Effector memory CD4-positive, alpha-beta T cell (primary cell): Measurements from ENCODE around the gene MARCHF9.

Experiments used
- DNase-seq, 3 donors: peaks; one replicate each; pipeline ENCODE4 v3.0.0-alpha.2; 2020
- H3K27ac ChIP-seq: 2 replicates; pipeline ENCODE4 v1.7.0; 2013; ENCODE audit warnings: mild to moderate bottlenecking, low read length, moderate library complexity; ENCODE audit not compliant: insufficient read depth, poor library complexity, severe bottlenecking
- H3K27me3 ChIP-seq: replicated peaks from 2 replicates; pipeline ENCODE4 v1.7.0; 2013; ENCODE audit warnings: mild to moderate bottlenecking, low read length; ENCODE audit not compliant: insufficient read depth, control insufficient read depth, poor library complexity, severe bottlenecking
- H3K36me3 ChIP-seq: 2 replicates; pipeline ENCODE4 v1.7.0; 2013; ENCODE audit warnings: mild to moderate bottlenecking, low read length, moderate library complexity; ENCODE audit not compliant: control insufficient read depth, insufficient read depth
- H3K4me1 ChIP-seq: 2 replicates; pipeline ENCODE4 v1.7.0; 2013; ENCODE audit warnings: low read length, mild to moderate bottlenecking; ENCODE audit not compliant: control insufficient read depth, insufficient read depth, poor library complexity, severe bottlenecking
- H3K4me3 ChIP-seq: 2 replicates; pipeline ENCODE4 v1.7.0; 2013; ENCODE audit warnings: low read length, low read depth, mild to moderate bottlenecking; ENCODE audit not compliant: insufficient read depth, poor library complexity, severe bottlenecking
- H3K9me3 ChIP-seq: 2 replicates; pipeline ENCODE4 v1.7.0; 2013; ENCODE audit warnings: mild to moderate bottlenecking, low read length, moderate library complexity; ENCODE audit not compliant: control insufficient read depth

The MARCHF9 gene

DNA sequence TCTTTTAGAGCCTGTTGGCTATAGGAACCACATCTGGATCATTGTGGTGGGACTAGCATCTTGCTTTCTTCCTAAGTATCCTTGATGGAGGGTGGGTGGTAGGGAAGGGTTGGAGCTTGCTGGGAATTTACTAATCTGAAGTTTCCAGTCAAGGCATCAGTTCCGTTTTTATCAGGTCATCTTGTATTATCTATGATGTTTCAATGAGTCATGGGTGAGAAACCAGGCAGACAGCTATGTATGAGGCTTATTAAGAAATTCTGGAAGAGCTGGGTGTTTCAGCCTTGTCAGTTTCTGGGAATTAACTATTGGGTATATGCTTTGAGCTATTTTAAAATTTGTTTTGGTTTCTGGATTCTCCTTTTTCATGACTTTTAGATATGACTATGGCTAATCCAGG is 39.0 kb downstream of the MARCHF9 start:
- DNase-seq: no peak
- peaks cover 48% of the 10 kb centered on the region for H3K36me3 ChIP-seq
- no peaks in the 10 kb centered on the region for H3K4me1 ChIP-seq
- H3K9me3 ChIP-seq: no peaks in the 10 kb centered on the region
- no peaks in the 10 kb centered on the region for H3K27me3 ChIP-seq
- no peak overlapping the region for H3K27ac ChIP-seq
- H3K4me3 ChIP-seq: no peak overlapping the region

DNA sequence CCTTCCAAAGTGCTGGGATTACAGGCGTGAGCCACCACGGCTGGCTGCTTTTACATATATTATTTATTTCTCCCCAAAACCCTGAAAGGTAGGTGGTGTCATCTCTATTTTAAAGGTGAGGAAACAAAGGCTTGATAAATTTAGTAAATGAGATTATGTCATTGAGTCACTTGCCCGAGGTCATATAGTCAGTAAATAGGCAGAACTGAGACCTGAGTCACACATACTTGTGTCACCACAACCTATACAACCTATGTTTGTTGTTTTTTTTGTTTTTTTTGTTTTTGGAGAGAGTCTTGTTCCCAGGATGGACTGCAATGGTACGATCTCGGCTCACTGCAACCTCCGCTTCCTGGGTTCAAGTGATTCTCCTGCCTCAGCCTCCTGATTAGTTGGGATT is 40.5 kb downstream of the MARCHF9 start:
- Histone ChIP-seq H3K27me3 (no peaks in the 10 kb centered on the region), H3K27ac (no peak overlapping the region), H3K9me3 (no peaks in the 10 kb centered on the region), H3K4me3 (no peak overlapping the region), H3K36me3 (peaks cover 57% of the 10 kb centered on the region), H3K4me1 (no peaks in the 10 kb centered on the region)
- DNase-seq: no peak

DNA sequence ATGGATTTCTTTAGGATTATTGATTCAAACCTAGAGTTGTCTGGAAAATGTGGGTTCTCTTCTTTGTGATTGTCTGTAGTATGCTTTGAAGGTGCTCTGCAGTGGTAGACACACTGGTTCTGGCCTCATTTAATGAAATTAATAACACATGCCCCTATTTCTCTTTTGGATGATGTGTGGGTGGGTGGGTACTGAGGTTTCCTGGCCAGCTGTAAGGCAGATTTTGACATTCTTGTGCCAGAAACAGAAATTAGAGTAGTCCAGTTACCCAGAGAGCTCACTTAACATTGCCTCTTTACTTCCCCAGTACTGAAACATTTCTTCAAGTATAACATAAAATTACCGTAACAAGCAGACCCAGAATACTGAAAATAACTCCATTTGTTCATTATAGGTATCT is 42.1 kb downstream of the MARCHF9 start:
- H3K4me3 ChIP-seq: no peak overlapping the region
- no peak overlapping the region for H3K27ac ChIP-seq
- no peak for DNase-seq
- no peaks in the 10 kb centered on the region for H3K9me3 ChIP-seq
- no peaks in the 10 kb centered on the region for H3K4me1 ChIP-seq
- H3K36me3 ChIP-seq: peaks cover 63% of the 10 kb centered on the region
- no peaks in the 10 kb centered on the region for H3K27me3 ChIP-seq

DNA sequence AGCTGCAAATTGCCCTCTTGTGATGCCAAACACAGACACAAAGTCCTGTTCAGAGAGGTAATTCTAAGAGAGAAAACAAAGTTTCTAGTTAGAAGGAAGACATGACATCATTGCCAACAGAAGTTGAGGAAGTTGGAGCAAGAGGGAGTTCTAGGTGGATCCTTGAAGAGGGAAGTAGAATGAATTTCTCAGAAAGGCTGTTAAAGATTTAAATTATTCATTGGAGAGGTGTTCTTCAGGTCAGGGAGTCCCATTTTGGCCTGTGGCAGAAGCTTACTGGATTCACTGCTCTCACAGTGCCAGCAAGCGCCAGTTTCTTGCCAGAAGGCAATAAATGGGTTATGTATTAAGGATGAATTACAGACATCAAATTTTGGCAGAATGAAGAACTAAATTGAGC is 43.0 kb downstream of the MARCHF9 start:
- no peaks in the 10 kb centered on the region for H3K9me3 ChIP-seq
- H3K36me3 ChIP-seq: peaks cover 64% of the 10 kb centered on the region
- no peak overlapping the region for H3K4me3 ChIP-seq
- DNase-seq: no peak
- H3K4me1 ChIP-seq: no peaks in the 10 kb centered on the region
- no peak overlapping the region for H3K27ac ChIP-seq
- H3K27me3 ChIP-seq: no peaks in the 10 kb centered on the region

DNA sequence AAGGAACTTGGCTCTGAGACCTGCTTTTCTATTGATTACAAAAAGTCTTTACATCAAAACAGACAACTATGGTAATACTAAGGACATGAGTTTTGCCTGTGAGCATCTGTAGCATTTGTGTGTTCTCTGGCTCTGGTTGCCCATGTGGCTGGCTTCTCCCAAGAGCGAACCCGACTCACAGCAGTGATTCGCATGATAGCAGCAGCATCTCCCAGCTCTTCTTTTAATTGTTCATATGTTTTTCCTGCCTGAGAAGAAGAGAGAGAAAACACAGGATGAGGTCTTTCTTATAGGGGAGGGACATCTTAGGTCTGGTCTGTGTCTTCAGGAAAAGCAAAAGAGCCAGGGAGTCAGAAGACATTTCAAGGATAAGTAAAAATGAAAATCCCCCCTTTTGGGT is 46.1 kb downstream of the MARCHF9 start:
- Histone ChIP-seq H3K27ac (no peak overlapping the region), H3K27me3 (no peaks in the 10 kb centered on the region), H3K4me1 (no peaks in the 10 kb centered on the region), H3K9me3 (no peaks in the 10 kb centered on the region), H3K4me3 (no peak overlapping the region), H3K36me3 (peaks cover 50% of the 10 kb centered on the region)
- no peak for DNase-seq

DNA sequence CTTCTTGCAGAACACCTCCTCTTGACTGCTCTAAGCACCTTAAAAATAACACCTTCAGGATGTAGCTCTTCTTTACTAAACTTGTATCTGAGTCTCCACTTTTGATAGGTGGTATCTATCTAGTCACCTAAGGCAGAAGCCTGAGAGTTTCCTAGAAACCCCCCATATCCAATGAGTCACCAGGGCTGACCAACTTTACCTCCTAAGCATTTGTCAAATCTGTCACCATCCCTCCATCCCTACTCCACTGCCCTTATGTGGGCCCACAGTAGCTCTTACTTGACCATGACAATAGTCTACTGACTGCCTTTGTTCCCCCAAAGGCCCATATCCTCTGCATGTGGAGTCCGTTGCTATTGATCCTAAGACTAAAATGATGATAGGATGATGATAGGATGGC is 47.7 kb downstream of the MARCHF9 start:
- no peak overlapping the region for H3K4me3 ChIP-seq
- no peaks in the 10 kb centered on the region for H3K4me1 ChIP-seq
- H3K27me3 ChIP-seq: no peaks in the 10 kb centered on the region
- DNase-seq: no peak
- H3K27ac ChIP-seq: no peak overlapping the region
- no peaks in the 10 kb centered on the region for H3K9me3 ChIP-seq
- H3K36me3 ChIP-seq: peaks cover 41% of the 10 kb centered on the region

DNA sequence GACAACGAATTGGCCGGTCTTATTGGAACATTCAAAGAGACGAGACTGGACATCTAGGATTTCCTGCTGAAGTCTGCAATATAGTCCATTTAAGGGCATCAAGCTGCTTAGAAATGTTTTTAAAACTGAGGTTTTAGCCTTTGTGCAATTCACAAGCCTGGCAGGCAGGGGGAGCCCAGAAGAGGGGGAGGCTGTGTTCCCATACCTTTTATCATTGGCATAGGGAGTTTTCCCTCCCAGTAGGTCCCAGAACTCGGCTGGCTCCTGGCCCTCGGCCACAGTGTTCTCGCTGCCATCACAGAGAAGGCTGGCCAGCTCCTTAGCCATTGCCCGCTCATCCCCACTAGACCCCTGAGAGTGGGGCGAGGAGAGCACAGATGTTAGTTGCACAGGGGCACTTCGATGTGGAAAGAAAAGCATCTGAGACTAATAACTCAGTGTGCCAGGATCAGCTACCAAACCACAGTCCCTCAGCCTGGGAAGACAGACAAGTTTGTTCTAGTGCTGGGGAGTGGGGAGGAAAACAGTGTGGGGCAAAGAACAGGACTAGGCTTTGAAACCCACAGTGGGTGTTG is 48.5 kb downstream of the MARCHF9 start:
- no peaks in the 10 kb centered on the region for H3K27me3 ChIP-seq

DNA sequence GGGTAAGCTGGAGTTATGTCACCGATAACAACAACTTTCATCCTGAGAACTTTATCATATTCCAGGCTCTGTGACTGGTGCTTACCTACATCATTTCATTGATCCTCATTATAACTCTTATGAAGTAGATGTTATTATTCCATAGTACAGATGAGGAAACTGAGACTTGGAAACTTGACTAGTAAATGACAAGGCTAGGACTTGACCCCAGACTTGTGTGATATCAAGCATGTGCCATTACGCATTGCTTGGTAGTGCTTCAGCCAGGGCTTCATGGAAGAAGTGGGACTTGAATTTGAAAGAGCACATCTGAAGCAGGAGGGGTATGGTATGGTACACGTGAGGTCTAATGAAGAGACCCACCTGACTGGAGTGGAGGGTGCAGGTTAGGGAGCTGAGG is 51.8 kb downstream of the MARCHF9 start:
- no peak for DNase-seq
- Histone ChIP-seq H3K27ac (no peak overlapping the region), H3K27me3 (no peaks in the 10 kb centered on the region), H3K4me1 (no peaks in the 10 kb centered on the region), H3K4me3 (no peak overlapping the region), H3K36me3 (peaks cover 39% of the 10 kb centered on the region), H3K9me3 (no peaks in the 10 kb centered on the region)

More for the DNA sequence above, 48.5 kb downstream of the MARCHF9 start:
- Histone ChIP-seq H3K4me1 (no peaks in the 10 kb centered on the region), H3K36me3 (peaks cover 40% of the 10 kb centered on the region), H3K4me3 (no peak overlapping the region), H3K9me3 (no peaks in the 10 kb centered on the region), H3K27ac (no peak overlapping the region)
- DNase-seq: peak in 1 of 3 donors; percentile 14

DNA sequence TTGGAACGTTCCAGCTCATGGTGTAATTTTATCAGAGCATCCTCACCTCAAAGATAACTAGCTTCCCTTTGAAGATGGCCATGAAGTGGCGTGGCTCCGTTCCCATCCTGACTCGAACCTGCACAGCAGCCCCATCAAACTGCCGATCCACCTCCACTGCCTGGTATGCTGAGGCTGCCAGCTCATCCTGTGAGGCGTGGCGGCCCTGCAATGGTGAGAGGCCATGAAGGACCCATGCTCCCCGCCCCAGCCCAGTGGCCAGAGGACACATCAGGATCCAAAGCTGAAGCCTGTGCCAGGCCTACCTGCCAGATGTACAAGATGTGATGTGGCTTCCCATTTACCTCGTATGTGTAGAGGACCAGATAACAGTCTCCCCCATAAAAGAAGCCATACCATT is 52.4 kb downstream of the MARCHF9 start:
- no peak overlapping the region for H3K4me3 ChIP-seq
- peaks cover 36% of the 10 kb centered on the region for H3K36me3 ChIP-seq
- H3K27ac ChIP-seq: no peak overlapping the region
- no peaks in the 10 kb centered on the region for H3K27me3 ChIP-seq
- H3K4me1 ChIP-seq: no peaks in the 10 kb centered on the region
- H3K9me3 ChIP-seq: no peaks in the 10 kb centered on the region
- no peak for DNase-seq

DNA sequence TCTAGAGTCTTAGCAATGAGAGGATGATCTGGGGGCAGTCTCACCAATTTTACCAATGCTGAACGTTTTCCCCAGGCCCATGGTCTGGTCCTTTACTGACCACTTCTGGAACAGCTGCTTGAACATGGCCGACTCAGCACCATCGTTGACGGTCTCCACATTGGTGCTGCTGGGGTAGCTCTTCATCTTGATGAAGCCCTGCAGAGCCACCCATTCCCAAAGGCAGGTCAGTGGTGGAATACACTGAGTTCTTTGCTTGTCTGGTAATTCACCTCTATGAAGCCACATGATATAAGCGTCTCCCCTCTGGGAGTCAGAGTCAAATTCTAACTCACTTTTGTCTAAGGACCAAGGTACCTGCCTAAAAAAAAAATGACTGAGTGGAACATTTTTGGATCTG is 53.4 kb downstream of the MARCHF9 start:
- no peaks in the 10 kb centered on the region for H3K4me1 ChIP-seq
- H3K27me3 ChIP-seq: no peaks in the 10 kb centered on the region
- peaks cover 29% of the 10 kb centered on the region for H3K36me3 ChIP-seq
- H3K27ac ChIP-seq: no peak overlapping the region
- DNase-seq: no peak
- no peak overlapping the region for H3K4me3 ChIP-seq
- H3K9me3 ChIP-seq: no peaks in the 10 kb centered on the region
